ENCODE data around the gene TMEM272.

- no peak for TF ChIP-seq REST (IDR thresholded peaks at IDR 0.05; ENCODE audit: unreplicated experiment)
- no peak for TF ChIP-seq CTCF (conservative IDR thresholded peaks at IDR 0.05; ENCODE audit: low read depth in 2 of 2)
- no peak for TF ChIP-seq POLR2AphosphoS5 (IDR thresholded peaks at IDR 0.05; ENCODE audit: low read depth)
- TF ChIP-seq CREB1 (CRISPR knock-in tag; IDR thresholded peaks at IDR 0.05; ENCODE audit: low read depth) = no peak
- TF ChIP-seq EZH2 (IDR thresholded peaks at IDR 0.05; ENCODE audit: low read depth, unreplicated experiment) = no peak
- no peak for TF ChIP-seq EZH2phosphoT487 (IDR thresholded peaks at IDR 0.05; ENCODE audit: unreplicated experiment)
Observed at GRCh38 chr13:51869916-51870315, 24.9 kb upstream of the TMEM272 start.

Measured in GM23338 (cell line).